ENCODE results near the gene SGTA.

The SGTA gene

GRCh38 chr19:2721570-2722540, 61.2 kb downstream of the SGTA start:
- TF ChIP-seq CTCF (IDR thresholded peaks at IDR 0.05; ENCODE audit: low read depth, low read length), result no peak
- in situ Hi-C loops (cut with HindIII; ENCODE audit: low sequenced_read_pairs), result no loop called here
- H3K4me3 ChIP-seq (ENCODE audit: low read depth, low read length), result peak overlapping the region; percentile 17
- DNase-seq (ENCODE audit: low read depth, low spot score), result no peak

GRCh38 chr19:2720777-2721569, 62.1 kb downstream of the SGTA start, which contains the start of gene DIRAS1:
TSS of gene DIRAS1 (minus strand) at chr19:2721372. CDS start at chr19:2717806, 3,566 bp downstream.
- H3K4me3 ChIP-seq (ENCODE audit: low read depth, low read length), result peak within 1 kb of the TSS; percentile 17
- in situ Hi-C loops (cut with HindIII; ENCODE audit: low sequenced_read_pairs), result no loop called here
- no peak for DNase-seq (ENCODE audit: low read depth, low spot score)
- no peak for TF ChIP-seq CTCF (IDR thresholded peaks at IDR 0.05; ENCODE audit: low read depth, low read length)

GRCh38 chr19:2719920-2720776, 62.9 kb downstream of the SGTA start:
- TF ChIP-seq CTCF (IDR thresholded peaks at IDR 0.05; ENCODE audit: low read depth, low read length), result peak; percentile 15
- DNase-seq (ENCODE audit: low read depth, low spot score), result no peak
- in situ Hi-C loops (cut with HindIII; ENCODE audit: low sequenced_read_pairs), result no loop called here
- H3K4me3 ChIP-seq (ENCODE audit: low read depth, low read length), result peak overlapping the region; percentile 17

DNA sequence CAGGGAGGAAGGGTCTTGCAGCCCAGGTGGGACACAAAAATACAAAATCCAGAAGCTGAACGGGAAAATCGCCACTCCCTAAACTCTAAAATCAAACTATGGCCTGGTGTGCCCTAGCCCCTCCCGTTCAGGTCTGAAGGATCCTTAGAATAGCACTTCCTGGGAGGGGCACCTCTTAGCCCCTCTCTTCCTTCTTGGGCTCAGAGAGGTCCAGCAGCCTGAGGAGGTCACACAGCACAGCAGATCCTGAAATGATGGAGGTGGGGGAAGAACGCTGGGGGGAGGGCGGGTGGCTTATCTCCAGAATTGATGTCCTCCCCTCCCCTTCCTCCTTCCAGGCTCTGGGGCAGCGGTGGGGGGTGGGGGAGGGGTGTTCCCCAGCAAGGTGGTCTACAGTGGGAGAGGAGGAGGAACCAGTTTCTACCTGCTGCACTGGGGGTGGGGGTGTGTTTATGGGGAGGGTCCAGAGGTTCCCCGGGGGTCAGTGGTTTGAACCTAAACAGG, 63.8 kb downstream of the SGTA start:
- no peak for DNase-seq (ENCODE audit: low read depth, low spot score)
- TF ChIP-seq CTCF (IDR thresholded peaks at IDR 0.05; ENCODE audit: low read depth, low read length), result no peak
- no peak overlapping the region for H3K4me3 ChIP-seq (ENCODE audit: low read depth, low read length)
- in situ Hi-C loops (cut with HindIII; ENCODE audit: low sequenced_read_pairs), result no loop called here

DNA sequence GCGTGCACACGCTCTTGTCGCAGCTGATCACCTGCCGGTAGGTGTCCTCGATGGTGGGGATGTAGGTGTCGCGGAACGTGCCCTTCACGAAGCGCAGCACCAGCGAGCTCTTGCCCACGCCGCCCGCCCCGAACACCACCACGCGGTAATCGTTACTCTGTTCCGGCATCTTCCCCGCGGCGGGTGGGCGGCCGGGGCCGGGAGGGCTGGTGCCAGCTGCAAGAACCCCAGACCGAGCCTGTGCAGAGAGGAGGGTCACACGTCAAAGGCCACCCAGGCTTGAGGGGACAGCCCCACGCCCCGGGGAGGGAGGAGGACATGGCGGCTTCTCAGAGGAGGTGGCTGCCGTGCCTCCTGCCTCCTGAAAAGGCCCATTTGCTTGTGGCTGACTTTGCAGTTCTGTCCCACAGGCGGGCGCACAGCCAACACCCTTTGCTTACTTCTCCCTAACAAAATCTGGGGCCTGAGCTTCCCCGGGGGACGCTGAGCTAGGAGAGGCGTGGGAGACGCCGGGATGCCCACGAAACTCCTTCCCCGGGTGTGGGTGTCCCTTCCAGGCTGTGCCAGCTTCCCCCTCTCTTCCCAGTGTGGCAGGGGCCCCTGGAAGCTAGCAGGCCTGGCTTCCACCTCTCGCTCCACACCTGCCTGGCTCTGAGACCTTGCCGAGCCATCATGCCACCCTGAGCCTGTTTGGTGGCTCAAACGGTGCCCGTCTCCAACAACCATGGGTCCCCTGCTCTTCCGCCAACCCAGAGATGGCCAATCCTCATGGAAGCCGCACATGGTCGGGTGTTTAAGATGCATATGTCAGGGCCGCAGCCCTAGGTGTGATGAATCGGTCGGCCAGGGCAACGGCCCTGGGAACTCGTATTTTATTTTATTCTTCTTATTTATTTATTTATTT, 65.2 kb downstream of the SGTA start:
- no peak for DNase-seq (ENCODE audit: low read depth, low spot score)
- in situ Hi-C loops (cut with HindIII; ENCODE audit: low sequenced_read_pairs), result no loop called here
- no peak overlapping the region for H3K4me3 ChIP-seq (ENCODE audit: low read depth, low read length)
- no peak for TF ChIP-seq CTCF (IDR thresholded peaks at IDR 0.05; ENCODE audit: low read depth, low read length)

All from astrocyte of the spinal cord (primary cell).